A172 (cell line): ENCODE measurements around the gene COL4A1. TPM values are rescaled to one million over a fixed set of nuclear protein-coding genes. Genes with fewer than 3 reads are reported as not detected.
A peak's percentile ranks its signal among the peaks of the same experiment; 100 is the strongest.

Experiments
- DNase-seq: peaks from one replicate; pipeline ENCODE4 v3.0.0-alpha.2; 2015; ENCODE audit warnings: low spot score
- total RNA-seq: library from RNA; depleted of rRNA; stranded (reverse); fragments of >200 nt; shearing (Covaris generic); gene quantifications from 2 replicates; pipeline ENCODE4 v1.2.3, GENCODE V29; 2014

COL4A1 gene
- total RNA-seq, 1 experiment from 2014 or later = 221 TPM

GRCh38 chr13:110239280-110240125 lies 67.5 kb downstream of the COL4A1 start:
- no peak for DNase-seq

GRCh38 chr13:110238818-110239195 lies 68.2 kb downstream of the COL4A1 start:
- no peak for DNase-seq

GRCh38 chr13:110237875-110238817 lies 68.8 kb downstream of the COL4A1 start:
- DNase-seq = no peak

GRCh38 chr13:110236831-110237261 lies 70.1 kb downstream of the COL4A1 start:
- DNase-seq = no peak

- DNase-seq = no peak
Observed at GRCh38 chr13:110236431-110236830, 70.5 kb downstream of the COL4A1 start.

- DNase-seq = no peak
Observed at GRCh38 chr13:110234532-110234931, 72.4 kb downstream of the COL4A1 start.

- DNase-seq = no peak
Observed at GRCh38 chr13:110233951-110234280, 73.0 kb downstream of the COL4A1 start.

- peak; percentile 68 for DNase-seq
Observed at GRCh38 chr13:110233181-110233950, 73.6 kb downstream of the COL4A1 start.

GRCh38 chr13:110232756-110233155 lies 74.2 kb downstream of the COL4A1 start:
- DNase-seq = no peak

GRCh38 chr13:110232142-110232541 lies 74.8 kb downstream of the COL4A1 start:
- DNase-seq = no peak

GRCh38 chr13:110231348-110232047 lies 75.5 kb downstream of the COL4A1 start:
- DNase-seq = no peak

GRCh38 chr13:110230661-110231347 lies 76.2 kb downstream of the COL4A1 start:
- DNase-seq = no peak

GRCh38 chr13:110229905-110230563 lies 76.9 kb downstream of the COL4A1 start:
- DNase-seq = no peak

- DNase-seq = peak; percentile 30
Observed at GRCh38 chr13:110228936-110229904, 77.7 kb downstream of the COL4A1 start.

- DNase-seq = no peak
Observed at GRCh38 chr13:110227864-110228643, 78.9 kb downstream of the COL4A1 start.

- no peak for DNase-seq
Observed at GRCh38 chr13:110227416-110227815, 79.5 kb downstream of the COL4A1 start.

GRCh38 chr13:110225609-110226574 lies 81.1 kb downstream of the COL4A1 start:
- DNase-seq = peak; percentile 37
